ENCODE data around the gene CA4.
"Not testable (repeated sequence)": the region's sequence is repeated elsewhere in the genome, so short reads cannot be mapped to it uniquely, and the experiment has no call there.

CA4 gene

DNA sequence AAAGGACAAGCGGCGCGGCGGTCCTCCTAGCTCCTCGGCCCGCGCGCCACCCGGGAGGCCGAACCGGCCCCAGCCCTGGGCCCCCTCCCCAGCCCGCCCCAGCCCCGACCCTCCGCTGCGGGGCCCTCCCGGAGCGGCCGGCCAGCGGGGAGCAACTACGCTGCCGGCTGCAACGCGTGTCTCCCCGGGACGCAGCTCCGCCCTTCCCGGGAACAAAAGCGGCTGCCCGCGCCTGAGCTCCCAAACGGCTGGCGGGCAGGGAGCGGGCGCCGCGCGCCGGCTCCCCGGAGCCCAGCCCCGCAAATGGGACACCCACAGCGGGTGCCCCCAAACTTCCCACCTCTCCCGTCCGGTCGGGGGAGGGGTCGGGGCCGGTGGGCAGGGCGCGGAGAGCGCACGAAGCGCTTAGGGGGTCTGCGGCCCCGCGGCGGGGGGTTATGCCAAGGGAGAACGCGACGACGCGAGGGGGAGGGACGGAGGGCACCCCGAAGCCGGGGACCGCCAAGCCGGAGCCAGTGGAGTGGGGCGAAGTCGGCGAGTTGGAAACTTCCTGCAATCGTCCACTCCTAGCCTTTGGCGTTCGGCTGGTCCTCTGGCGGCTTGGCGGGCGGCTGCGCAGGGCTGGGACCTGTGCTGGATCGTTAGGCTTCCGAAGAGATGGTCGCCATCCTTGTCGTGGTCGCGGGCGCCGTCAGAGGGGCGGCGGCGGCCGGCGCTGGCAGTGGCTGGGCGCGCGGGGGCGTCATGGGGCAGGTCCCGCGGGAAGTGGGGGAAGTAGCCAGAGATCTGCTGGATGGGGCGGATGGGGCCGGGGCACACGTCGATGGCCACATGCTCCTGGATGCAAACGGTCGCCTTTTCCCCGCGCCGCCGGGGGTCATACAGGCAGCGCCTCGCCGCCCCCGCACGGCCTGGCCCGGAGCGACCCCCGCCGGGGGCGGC, 29.7 kb upstream of the CA4 start:
- not testable (repeated sequence) for H3K27ac Mint-ChIP-seq, H3K36me3 Mint-ChIP-seq, H3K4me1 Mint-ChIP-seq, H3K27me3 Mint-ChIP-seq, H3K4me3 Mint-ChIP-seq, H3K9me3 Mint-ChIP-seq

GRCh38 chr17:60127068-60128064, 22.4 kb upstream of the CA4 start:
- H3K4me3 Mint-ChIP-seq: no peak overlapping the region
- H3K9me3 Mint-ChIP-seq: no peaks in the 10 kb centered on the region
- H3K27me3 Mint-ChIP-seq: no peaks in the 10 kb centered on the region
- H3K4me1 Mint-ChIP-seq: no peaks in the 10 kb centered on the region
- H3K36me3 Mint-ChIP-seq: peaks cover 2% of the 10 kb centered on the region
- no peak overlapping the region for H3K27ac Mint-ChIP-seq

DNA sequence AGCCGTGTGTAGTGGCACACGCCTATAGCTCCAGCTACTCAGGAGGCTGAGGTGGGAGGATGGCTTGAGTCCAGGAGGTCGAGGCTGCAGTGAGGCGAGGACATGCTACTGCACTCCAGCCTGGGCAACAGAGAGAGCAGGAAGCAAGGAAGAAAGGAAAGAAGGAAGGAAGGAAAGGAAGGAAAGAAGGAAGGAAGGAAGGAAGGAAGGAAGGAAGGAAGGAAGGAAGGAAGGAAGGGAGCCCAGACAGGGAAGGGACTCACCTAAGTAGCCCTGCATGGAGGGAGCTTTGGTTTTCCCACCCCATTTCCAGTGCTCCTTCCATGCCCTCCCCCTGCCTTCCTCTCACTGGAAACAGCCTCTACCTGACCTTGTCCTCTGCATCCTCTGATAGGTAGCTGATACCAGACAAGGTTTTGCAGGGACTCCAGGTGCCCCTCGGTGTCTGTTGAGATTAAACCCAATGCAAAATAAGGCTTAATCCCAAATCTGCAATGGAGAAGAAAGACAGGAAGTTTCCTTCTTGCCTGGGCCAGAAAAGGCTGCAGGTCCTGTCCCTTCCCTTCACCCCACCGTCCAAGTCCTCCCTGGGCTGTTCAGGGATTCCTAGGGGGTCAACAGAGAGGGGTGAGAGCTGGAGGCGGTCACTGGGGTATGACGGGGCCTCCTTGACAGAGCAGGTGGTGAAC, 21.5 kb upstream of the CA4 start:
- Mint-ChIP-seq H3K9me3 (no peaks in the 10 kb centered on the region), H3K4me3 (no peak overlapping the region), H3K27me3 (no peaks in the 10 kb centered on the region), H3K27ac (no peak overlapping the region), H3K36me3 (peaks cover 2% of the 10 kb centered on the region), H3K4me1 (peaks cover 3% of the 10 kb centered on the region)

- Mint-ChIP-seq H3K27me3 (no peaks in the 10 kb centered on the region), H3K9me3 (no peaks in the 10 kb centered on the region), H3K27ac (no peak overlapping the region), H3K4me1 (peaks cover 9% of the 10 kb centered on the region), H3K36me3 (peaks cover 2% of the 10 kb centered on the region), H3K4me3 (no peak overlapping the region)
Measured at GRCh38 chr17:60129164-60129563, 20.6 kb upstream of the CA4 start.

DNA sequence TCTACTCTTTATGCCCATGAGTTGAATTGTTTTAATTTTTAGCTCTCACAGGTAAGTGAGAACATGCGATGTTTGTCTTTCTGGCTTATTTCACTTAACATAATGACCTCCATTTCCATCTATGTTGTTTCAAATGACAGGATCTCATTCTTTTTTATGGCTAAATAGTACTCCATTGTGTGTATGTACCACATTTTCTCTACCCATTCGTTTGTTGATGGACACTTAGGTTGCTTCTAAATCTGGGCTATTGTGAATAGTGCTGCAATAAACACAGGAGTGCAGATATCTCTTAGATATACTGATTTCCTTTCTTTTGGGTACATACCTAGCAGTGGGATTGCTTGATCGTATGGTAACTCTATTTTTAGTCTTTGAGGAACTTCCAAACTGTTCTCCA, 19.3 kb upstream of the CA4 start:
- H3K4me3 Mint-ChIP-seq: no peak overlapping the region
- H3K27me3 Mint-ChIP-seq: no peaks in the 10 kb centered on the region
- peaks cover 22% of the 10 kb centered on the region for H3K4me1 Mint-ChIP-seq
- no peaks in the 10 kb centered on the region for H3K9me3 Mint-ChIP-seq
- peaks cover 2% of the 10 kb centered on the region for H3K36me3 Mint-ChIP-seq
- H3K27ac Mint-ChIP-seq: no peak overlapping the region

- Mint-ChIP-seq H3K27ac (peak overlapping the region; percentile 8), H3K36me3 (peaks cover 2% of the 10 kb centered on the region), H3K9me3 (no peaks in the 10 kb centered on the region), H3K4me1 (peaks cover 29% of the 10 kb centered on the region), H3K4me3 (peak overlapping the region; percentile 92), H3K27me3 (peaks cover 5% of the 10 kb centered on the region)
Measured at GRCh38 chr17:60134396-60135150, 15.2 kb upstream of the CA4 start.

DNA sequence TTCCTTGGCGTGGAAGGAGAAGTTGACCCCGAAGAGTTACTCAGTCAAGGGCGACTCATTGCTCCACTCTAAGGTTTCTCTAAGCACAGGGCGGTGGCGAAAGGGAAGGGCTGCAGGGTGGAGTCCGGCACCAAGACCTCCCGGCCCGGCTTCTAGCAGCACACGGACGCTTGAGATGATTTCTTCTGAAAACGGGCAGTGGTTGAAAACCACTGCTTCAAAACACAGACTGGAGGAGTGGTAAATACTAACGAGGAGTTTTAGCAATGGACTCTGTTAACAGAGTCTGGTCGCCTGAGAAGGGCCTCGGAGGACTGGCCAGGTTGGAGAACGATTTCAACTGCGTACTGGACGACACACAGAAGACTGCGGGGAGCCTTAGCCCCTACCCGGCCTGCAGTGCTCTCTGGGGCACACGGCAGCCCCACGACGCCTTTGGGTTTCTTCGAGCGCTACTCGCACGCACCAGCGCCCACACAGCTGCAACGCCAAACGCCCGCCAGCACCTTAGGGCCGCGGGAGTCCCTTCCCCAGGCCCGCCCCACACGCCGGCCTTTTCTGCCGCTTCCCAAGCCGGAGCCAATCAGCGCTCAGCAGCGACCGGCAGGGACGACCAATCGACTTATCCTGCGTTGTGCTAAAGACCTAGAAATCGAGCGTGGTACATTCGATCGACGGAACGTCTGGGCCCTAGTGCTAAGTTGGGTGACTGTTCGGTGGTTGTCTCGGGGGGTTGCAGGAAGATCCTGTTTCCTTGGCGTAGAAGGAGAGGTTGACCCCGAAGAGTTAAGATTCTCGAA, 14.4 kb upstream of the CA4 start:
- peaks cover 10% of the 10 kb centered on the region for H3K27me3 Mint-ChIP-seq
- H3K4me3 Mint-ChIP-seq: peak overlapping the region; percentile 92
- H3K27ac Mint-ChIP-seq: peak overlapping the region; percentile 8
- H3K9me3 Mint-ChIP-seq: no peaks in the 10 kb centered on the region
- H3K4me1 Mint-ChIP-seq: peaks cover 33% of the 10 kb centered on the region
- peaks cover 1% of the 10 kb centered on the region for H3K36me3 Mint-ChIP-seq

DNA sequence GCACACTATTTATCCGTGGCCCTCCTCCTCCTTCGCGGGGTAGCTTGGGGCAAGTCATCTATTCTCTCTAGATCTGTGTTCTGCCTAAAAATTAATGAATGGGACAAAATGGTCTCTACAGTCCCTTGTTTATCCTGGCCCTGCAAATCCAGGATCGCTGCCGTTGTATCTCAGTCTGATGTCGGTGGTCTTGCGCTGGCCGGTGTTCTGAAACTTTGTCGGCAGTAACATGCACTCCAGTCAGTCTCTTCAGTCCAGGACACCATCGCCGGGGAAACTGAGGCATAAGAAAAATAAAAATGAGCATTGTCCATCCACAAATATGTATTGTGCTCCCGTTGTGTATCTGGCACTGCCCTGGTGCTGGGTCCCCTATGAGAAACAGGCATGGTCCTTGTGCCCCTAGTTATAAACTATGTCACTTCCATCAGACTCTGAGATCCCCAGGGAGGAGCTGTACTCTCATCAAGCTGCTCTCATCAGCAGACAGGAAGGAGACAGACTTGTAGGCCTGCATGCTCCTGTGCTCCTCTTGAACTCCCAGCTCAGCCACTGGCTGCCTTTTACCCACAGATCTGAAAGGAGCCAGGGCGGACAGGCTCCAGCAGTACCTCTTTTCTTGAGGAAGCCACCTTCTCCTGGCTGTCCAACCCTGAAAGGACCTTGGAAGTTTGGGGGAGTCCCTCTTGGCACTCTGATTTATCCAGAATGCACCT, 13.7 kb upstream of the CA4 start:
- Mint-ChIP-seq H3K27me3 (peaks cover 17% of the 10 kb centered on the region), H3K36me3 (no peaks in the 10 kb centered on the region), H3K9me3 (no peaks in the 10 kb centered on the region), H3K27ac (no peak overlapping the region), H3K4me3 (peak overlapping the region; percentile 92), H3K4me1 (peaks cover 33% of the 10 kb centered on the region)

GRCh38 chr17:60137731-60138130, 12.0 kb upstream of the CA4 start:
- H3K4me3 Mint-ChIP-seq: no peak overlapping the region
- peaks cover 40% of the 10 kb centered on the region for H3K4me1 Mint-ChIP-seq
- no peaks in the 10 kb centered on the region for H3K9me3 Mint-ChIP-seq
- no peaks in the 10 kb centered on the region for H3K36me3 Mint-ChIP-seq
- peaks cover 27% of the 10 kb centered on the region for H3K27me3 Mint-ChIP-seq
- no peak overlapping the region for H3K27ac Mint-ChIP-seq

GRCh38 chr17:60138769-60139437, 10.9 kb upstream of the CA4 start:
- Mint-ChIP-seq H3K9me3 (no peaks in the 10 kb centered on the region), H3K27ac (no peak overlapping the region), H3K4me3 (no peak overlapping the region), H3K27me3 (peaks cover 37% of the 10 kb centered on the region), H3K4me1 (peaks cover 43% of the 10 kb centered on the region), H3K36me3 (no peaks in the 10 kb centered on the region)

DNA sequence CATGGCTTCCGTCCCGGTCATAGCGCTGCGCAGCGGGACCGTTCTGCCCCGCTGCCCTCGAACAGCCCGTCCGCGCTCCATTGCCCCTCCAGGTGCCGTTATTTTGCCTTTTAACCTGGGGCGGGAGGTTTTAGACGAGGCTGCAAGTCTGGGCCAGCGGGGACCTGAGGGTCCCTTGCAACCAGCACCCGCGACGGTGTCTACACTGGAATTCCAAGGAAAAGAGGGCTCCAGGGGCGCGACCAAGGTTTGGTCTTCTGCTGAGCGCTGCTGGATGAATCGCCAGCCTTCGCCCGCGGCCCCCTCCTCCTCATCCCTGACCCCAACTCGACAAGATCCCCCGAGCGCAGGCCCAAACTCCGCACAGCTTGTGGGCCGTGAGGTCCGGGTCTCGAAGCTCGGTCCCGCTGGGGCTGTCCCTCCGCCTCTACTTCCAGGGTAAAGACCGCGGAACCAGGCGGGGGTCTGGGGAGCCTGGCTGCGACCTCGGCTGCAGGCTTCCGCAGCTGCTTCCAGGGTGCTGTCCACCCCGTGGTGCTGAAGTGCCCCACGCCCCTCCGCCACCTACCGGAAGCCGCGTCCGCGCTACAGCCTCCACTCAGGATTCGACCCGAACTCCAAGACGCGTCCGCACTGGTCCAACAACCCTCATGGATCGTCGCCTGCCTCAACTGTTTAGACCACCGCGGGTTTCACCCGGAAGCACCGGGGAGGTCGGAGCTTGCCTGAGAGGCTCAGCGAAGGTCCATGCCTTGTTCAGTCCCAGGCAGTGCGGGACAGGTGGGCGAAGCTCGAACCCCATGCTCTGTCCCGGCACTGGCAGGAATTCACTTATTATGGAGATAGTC, 10.1 kb upstream of the CA4 start:
- Mint-ChIP-seq H3K4me3 (no peak overlapping the region), H3K9me3 (no peaks in the 10 kb centered on the region), H3K27ac (peak overlapping the region; percentile 35), H3K27me3 (peaks cover 38% of the 10 kb centered on the region), H3K4me1 (peaks cover 40% of the 10 kb centered on the region), H3K36me3 (no peaks in the 10 kb centered on the region)

GRCh38 chr17:60141111-60142018, 8.4 kb upstream of the CA4 start:
- Mint-ChIP-seq H3K4me3 (peak overlapping the region; percentile 15), H3K36me3 (no peaks in the 10 kb centered on the region), H3K4me1 (peaks cover 24% of the 10 kb centered on the region), H3K27me3 (peaks cover 49% of the 10 kb centered on the region), H3K27ac (no peak overlapping the region), H3K9me3 (no peaks in the 10 kb centered on the region)

All from activated naive CD4-positive, alpha-beta T cell treated with anti-CD3 and anti-CD28 coated beads, Interleukin-2, amount 50 U/mL, for 24 hours (primary cell).